ENCODE data around the gene CEP41.

Gene CEP41

GRCh38 chr7:130398526-130399090 lies 42.2 kb downstream of the CEP41 start:
- H3K36me3 ChIP-seq (ENCODE audit: insufficient read depth, low read length), result peaks cover 29% of the 10 kb centered on the region; the same call in 1 of the 2 replicates
- H3K79me2 ChIP-seq (ENCODE audit: insufficient read depth, low read length), result no peaks in the 10 kb centered on the region
- no peaks in the 10 kb centered on the region for H3F3A ChIP-seq (ENCODE audit: insufficient read depth, low read length)
- no peak overlapping the region for H2AFZ ChIP-seq (ENCODE audit: low read length)
- no peak overlapping the region for H3K4me2 ChIP-seq (ENCODE audit: low read length)
- no peaks in the 10 kb centered on the region for H3K9me3 ChIP-seq (ENCODE audit: low read length)
- H3K4me3 ChIP-seq (ENCODE audit: low read depth, low read length, poor library complexity, severe bottlenecking), result no peak overlapping the region
- H3K9ac ChIP-seq (ENCODE audit: low read length), result no peak overlapping the region
- H4K20me1 ChIP-seq (ENCODE audit: insufficient read depth, low read length), result no peaks in the 10 kb centered on the region
- no peaks in the 10 kb centered on the region for H3K27me3 ChIP-seq (ENCODE audit: insufficient read depth, low read length)
- H3K27ac ChIP-seq (ENCODE audit: low read depth, low read length, poor library complexity, severe bottlenecking), result peak overlapping the region; percentile 2
- TF ChIP-seq CTCF (IDR thresholded peaks at IDR 0.05; ENCODE audit: low read length), result no peak
- TF ChIP-seq EZH2 (IDR thresholded peaks at IDR 0.05; ENCODE audit: borderline replicate concordance, low read length), result no peak
- H3K9me2 ChIP-seq (ENCODE audit: low read depth, low read length), result no peaks in the 10 kb centered on the region
- peaks cover 26% of the 10 kb centered on the region for H3K4me1 ChIP-seq (ENCODE audit: insufficient read depth, low read length, severe bottlenecking)

- no peaks in the 10 kb centered on the region for H3F3A ChIP-seq (ENCODE audit: insufficient read depth, low read length)
- H3K4me3 ChIP-seq (ENCODE audit: low read depth, low read length, poor library complexity, severe bottlenecking), result no peak overlapping the region
- no peaks in the 10 kb centered on the region for H4K20me1 ChIP-seq (ENCODE audit: insufficient read depth, low read length)
- H3K27me3 ChIP-seq (ENCODE audit: insufficient read depth, low read length), result no peaks in the 10 kb centered on the region
- no peak overlapping the region for H3K27ac ChIP-seq (ENCODE audit: low read depth, low read length, poor library complexity, severe bottlenecking)
- no peaks in the 10 kb centered on the region for H3K9me3 ChIP-seq (ENCODE audit: low read length)
- no peak overlapping the region for H2AFZ ChIP-seq (ENCODE audit: low read length)
- no peak overlapping the region for H3K4me2 ChIP-seq (ENCODE audit: low read length)
- H3K9ac ChIP-seq (ENCODE audit: low read length), result no peak overlapping the region
- no peaks in the 10 kb centered on the region for H3K79me2 ChIP-seq (ENCODE audit: insufficient read depth, low read length)
- H3K9me2 ChIP-seq (ENCODE audit: low read depth, low read length), result no peaks in the 10 kb centered on the region
- H3K36me3 ChIP-seq (ENCODE audit: insufficient read depth, low read length), result peaks cover 26% of the 10 kb centered on the region; the same call in 1 of the 2 replicates
- TF ChIP-seq EZH2 (IDR thresholded peaks at IDR 0.05; ENCODE audit: borderline replicate concordance, low read length) (no peak), CTCF (IDR thresholded peaks at IDR 0.05; ENCODE audit: low read length) (no peak)
- H3K4me1 ChIP-seq (ENCODE audit: insufficient read depth, low read length, severe bottlenecking), result peaks cover 26% of the 10 kb centered on the region
Measured at GRCh38 chr7:130397758-130398073, 43.1 kb downstream of the CEP41 start.

GRCh38 chr7:130397051-130397757 lies 43.6 kb downstream of the CEP41 start:
- Histone ChIP-seq H3K79me2 (ENCODE audit: insufficient read depth, low read length) (no peaks in the 10 kb centered on the region), H2AFZ (ENCODE audit: low read length) (no peak overlapping the region), H3K27ac (ENCODE audit: low read depth, low read length, poor library complexity, severe bottlenecking) (no peak overlapping the region), H3K4me1 (ENCODE audit: insufficient read depth, low read length, severe bottlenecking) (peaks cover 26% of the 10 kb centered on the region), H3F3A (ENCODE audit: insufficient read depth, low read length) (no peaks in the 10 kb centered on the region), H3K9me3 (ENCODE audit: low read length) (no peaks in the 10 kb centered on the region), H3K9me2 (ENCODE audit: low read depth, low read length) (no peaks in the 10 kb centered on the region), H3K36me3 (ENCODE audit: insufficient read depth, low read length) (peaks cover 22% of the 10 kb centered on the region; the same call in 1 of the 2 replicates), H4K20me1 (ENCODE audit: insufficient read depth, low read length) (no peaks in the 10 kb centered on the region), H3K27me3 (ENCODE audit: insufficient read depth, low read length) (no peaks in the 10 kb centered on the region), H3K9ac (ENCODE audit: low read length) (no peak overlapping the region), H3K4me2 (ENCODE audit: low read length) (no peak overlapping the region), H3K4me3 (ENCODE audit: low read depth, low read length, poor library complexity, severe bottlenecking) (no peak overlapping the region)
- TF ChIP-seq EZH2 (IDR thresholded peaks at IDR 0.05; ENCODE audit: borderline replicate concordance, low read length), result no peak
- no peak for TF ChIP-seq CTCF (IDR thresholded peaks at IDR 0.05; ENCODE audit: low read length)

All from OCI-LY1 (cell line).